ENCODE data around the gene MCUR1. TPM values are rescaled to one million over a fixed set of nuclear protein-coding genes. Genes with fewer than 3 reads are reported as not detected.

The MCUR1 gene
- total and polyA plus RNA-seq, 9 of the 15 experiments (the other 6 are each of a cell fraction or from before 2014, with no cell fraction given), result 5.1 to 60.2 (median 41.4) TPM

DNA sequence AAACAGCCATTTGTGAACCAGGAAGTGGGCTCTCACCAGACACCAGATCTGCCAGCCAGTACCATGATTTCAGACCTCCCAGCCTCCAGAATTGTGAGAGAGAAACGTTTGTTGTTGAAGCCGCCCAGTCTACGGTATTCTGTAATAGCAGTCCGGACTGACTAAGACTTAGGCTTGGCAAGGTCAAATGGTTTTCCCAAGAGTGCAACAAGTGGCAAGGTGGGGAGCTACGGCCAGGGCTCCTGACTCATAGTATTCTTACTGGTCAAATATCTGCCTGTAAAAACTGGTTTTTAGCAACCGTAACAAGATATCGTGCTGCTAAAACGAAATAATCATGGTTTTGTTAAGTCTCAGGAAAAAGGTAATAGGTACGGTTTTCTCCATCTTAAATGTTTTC lies 37.8 kb downstream of the MCUR1 start:
- POLR2A ChIA-PET, result interaction anchor here (2.4 kb wide), 1 partner anchor 10 kb away, joined by 9 read pairs; no protein-coding TSS in a partner anchor
- Histone ChIP-seq H3K36me3 (ENCODE audit: control insufficient read depth, insufficient read depth, low read length) (no peaks in the 10 kb centered on the region), H3K27ac (ENCODE audit: extremely low read depth, low read depth, low read length) (no peak overlapping the region), H3K9me1 (ENCODE audit: control insufficient read depth, insufficient read depth, low read length) (no peaks in the 10 kb centered on the region), H3K4me3 (no peak overlapping the region), H3K9ac (ENCODE audit: insufficient read depth in 1 of 2, low read depth in 2 of 2, low read length in 2 of 2) (no peak overlapping the region), H3K9me3 (replicated peaks; ENCODE audit: control insufficient read depth, insufficient read depth, low read depth, low read length) (no peaks in the 10 kb centered on the region), H3K4me2 (ENCODE audit: insufficient read depth, low read length) (no peak overlapping the region), H3K27me3 (ENCODE audit: control insufficient read depth in 2 of 2, insufficient read depth in 2 of 2, low read length in 2 of 2) (no peaks in the 10 kb centered on the region), H2AFZ (ENCODE audit: low read depth, low read length) (0 out of 2 replicates have a peak overlapping the region, but pooled peaks have one; percentile 24), H4K20me1 (replicated peaks; ENCODE audit: control insufficient read depth, insufficient read depth, low read length) (no peaks in the 10 kb centered on the region), H3K79me2 (ENCODE audit: control insufficient read depth, insufficient read depth, low read length) (no peaks in the 10 kb centered on the region), H3K4me1 (replicated peaks in 1 of 2; ENCODE audit: control insufficient read depth in 2 of 2, insufficient read depth in 2 of 2, low read length in 2 of 2) (no peaks in the 10 kb centered on the region)
- in situ Hi-C loops (cut with MboI) (no loop called here), intact Hi-C loops (cut with micrococcal nuclease) (no loop called here)
- peak; percentile 62 for FAIRE-seq
- no TSS peak for BruUV-seq (replicated peaks)
- TF ChIP-seq HDAC3 (IDR thresholded peaks at IDR 0.05; ENCODE audit: borderline replicate concordance, partially characterized antibody), result no peak
- no peak for TF ChIP-seq RAD21 (CRISPR knock-in tag; conservative IDR thresholded peaks at IDR 0.05 in 1 of 2, IDR thresholded peaks at IDR 0.05 in 1 of 2)
- no peak for TF ChIP-seq ZNF253 (CRISPR knock-in tag; conservative IDR thresholded peaks at IDR 0.05)
- TF ChIP-seq SMARCA5 (IDR thresholded peaks at IDR 0.05), result no peak
- TF ChIP-seq, protein P1, sequence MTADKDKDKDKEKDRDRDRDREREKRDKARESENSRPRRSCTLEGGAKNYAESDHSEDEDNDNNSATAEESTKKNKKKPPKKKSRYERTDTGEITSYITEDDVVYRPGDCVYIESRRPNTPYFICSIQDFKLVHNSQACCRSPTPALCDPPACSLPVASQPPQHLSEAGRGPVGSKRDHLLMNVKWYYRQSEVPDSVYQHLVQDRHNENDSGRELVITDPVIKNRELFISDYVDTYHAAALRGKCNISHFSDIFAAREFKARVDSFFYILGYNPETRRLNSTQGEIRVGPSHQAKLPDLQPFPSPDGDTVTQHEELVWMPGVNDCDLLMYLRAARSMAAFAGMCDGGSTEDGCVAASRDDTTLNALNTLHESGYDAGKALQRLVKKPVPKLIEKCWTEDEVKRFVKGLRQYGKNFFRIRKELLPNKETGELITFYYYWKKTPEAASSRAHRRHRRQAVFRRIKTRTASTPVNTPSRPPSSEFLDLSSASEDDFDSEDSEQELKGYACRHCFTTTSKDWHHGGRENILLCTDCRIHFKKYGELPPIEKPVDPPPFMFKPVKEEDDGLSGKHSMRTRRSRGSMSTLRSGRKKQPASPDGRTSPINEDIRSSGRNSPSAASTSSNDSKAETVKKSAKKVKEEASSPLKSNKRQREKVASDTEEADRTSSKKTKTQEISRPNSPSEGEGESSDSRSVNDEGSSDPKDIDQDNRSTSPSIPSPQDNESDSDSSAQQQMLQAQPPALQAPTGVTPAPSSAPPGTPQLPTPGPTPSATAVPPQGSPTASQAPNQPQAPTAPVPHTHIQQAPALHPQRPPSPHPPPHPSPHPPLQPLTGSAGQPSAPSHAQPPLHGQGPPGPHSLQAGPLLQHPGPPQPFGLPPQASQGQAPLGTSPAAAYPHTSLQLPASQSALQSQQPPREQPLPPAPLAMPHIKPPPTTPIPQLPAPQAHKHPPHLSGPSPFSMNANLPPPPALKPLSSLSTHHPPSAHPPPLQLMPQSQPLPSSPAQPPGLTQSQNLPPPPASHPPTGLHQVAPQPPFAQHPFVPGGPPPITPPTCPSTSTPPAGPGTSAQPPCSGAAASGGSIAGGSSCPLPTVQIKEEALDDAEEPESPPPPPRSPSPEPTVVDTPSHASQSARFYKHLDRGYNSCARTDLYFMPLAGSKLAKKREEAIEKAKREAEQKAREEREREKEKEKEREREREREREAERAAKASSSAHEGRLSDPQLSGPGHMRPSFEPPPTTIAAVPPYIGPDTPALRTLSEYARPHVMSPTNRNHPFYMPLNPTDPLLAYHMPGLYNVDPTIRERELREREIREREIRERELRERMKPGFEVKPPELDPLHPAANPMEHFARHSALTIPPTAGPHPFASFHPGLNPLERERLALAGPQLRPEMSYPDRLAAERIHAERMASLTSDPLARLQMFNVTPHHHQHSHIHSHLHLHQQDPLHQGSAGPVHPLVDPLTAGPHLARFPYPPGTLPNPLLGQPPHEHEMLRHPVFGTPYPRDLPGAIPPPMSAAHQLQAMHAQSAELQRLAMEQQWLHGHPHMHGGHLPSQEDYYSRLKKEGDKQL (CRISPR knock-in tag; IDR thresholded peaks at IDR 0.05; ENCODE audit: borderline replicate concordance), result no peak
- no peak for TF ChIP-seq YY1 (IDR thresholded peaks at IDR 0.05; ENCODE audit: borderline replicate concordance in 1 of 3, control insufficient read depth in 1 of 3, extremely low read depth in 1 of 3, insufficient read depth in 3 of 3, insufficient read length in 1 of 3, insufficient replicate concordance in 2 of 3, low read depth in 1 of 3, low read length in 2 of 3)
- TF ChIP-seq, protein P2, sequence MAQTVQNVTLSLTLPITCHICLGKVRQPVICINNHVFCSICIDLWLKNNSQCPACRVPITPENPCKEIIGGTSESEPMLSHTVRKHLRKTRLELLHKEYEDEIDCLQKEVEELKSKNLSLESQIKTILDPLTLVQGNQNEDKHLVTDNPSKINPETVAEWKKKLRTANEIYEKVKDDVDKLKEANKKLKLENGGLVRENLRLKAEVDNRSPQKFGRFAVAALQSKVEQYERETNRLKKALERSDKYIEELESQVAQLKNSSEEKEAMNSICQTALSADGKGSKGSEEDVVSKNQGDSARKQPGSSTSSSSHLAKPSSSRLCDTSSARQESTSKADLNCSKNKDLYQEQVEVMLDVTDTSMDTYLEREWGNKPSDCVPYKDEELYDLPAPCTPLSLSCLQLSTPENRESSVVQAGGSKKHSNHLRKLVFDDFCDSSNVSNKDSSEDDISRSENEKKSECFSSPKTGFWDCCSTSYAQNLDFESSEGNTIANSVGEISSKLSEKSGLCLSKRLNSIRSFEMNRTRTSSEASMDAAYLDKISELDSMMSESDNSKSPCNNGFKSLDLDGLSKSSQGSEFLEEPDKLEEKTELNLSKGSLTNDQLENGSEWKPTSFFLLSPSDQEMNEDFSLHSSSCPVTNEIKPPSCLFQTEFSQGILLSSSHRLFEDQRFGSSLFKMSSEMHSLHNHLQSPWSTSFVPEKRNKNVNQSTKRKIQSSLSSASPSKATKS (CRISPR knock-in tag; IDR thresholded peaks at IDR 0.05), result no peak
- TF ChIP-seq, protein P3, sequence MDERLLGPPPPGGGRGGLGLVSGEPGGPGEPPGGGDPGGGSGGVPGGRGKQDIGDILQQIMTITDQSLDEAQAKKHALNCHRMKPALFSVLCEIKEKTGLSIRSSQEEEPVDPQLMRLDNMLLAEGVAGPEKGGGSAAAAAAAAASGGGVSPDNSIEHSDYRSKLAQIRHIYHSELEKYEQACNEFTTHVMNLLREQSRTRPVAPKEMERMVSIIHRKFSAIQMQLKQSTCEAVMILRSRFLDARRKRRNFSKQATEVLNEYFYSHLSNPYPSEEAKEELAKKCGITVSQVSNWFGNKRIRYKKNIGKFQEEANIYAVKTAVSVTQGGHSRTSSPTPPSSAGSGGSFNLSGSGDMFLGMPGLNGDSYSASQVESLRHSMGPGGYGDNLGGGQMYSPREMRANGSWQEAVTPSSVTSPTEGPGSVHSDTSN (CRISPR knock-in tag; IDR thresholded peaks at IDR 0.05; ENCODE audit: low read depth), result no peak
- TF ChIP-seq, protein P3 (tag; conservative IDR thresholded peaks at IDR 0.05; ENCODE audit: low read depth), result no peak
- WGBS (ENCODE audit: insufficient coverage, low coverage, missing lambda C conversion rate), result 57% methylated on average over 9 of the region's 9 CpGs
- CTCF ChIA-PET (ENCODE audit: low intra/inter-chr PET ratio), result no interaction called here
- no peak for DNase-seq (ENCODE audit: extremely low read depth in 1 of 4, low spot score in 3 of 4)
- ATAC-seq, result no peak; the same call in 2 of the 3 replicates

All from K562 (cell line).